H9 (cell line): ENCODE measurements around the gene MCF2L. TPM values are rescaled to one million over a fixed set of nuclear protein-coding genes. Genes with fewer than 3 reads are reported as not detected.

ENCODE experiments used
- DNase-seq: peaks from one replicate; pipeline ENCODE4 v3.0.0-alpha.2; 2017
- H2AFZ ChIP-seq: one replicate; pipeline ENCODE4 v1.6.1; 2013; ENCODE audit warnings: mild to moderate bottlenecking, low read length, control low read depth, moderate library complexity
- H2AK5ac ChIP-seq: 2 replicates; pipeline ENCODE4 v1.6.1; 2013; ENCODE audit warnings: low read length, control low read depth, mixed read lengths; ENCODE audit not compliant: insufficient read length
- H2BK120ac ChIP-seq: one replicate; pipeline ENCODE4 v1.6.1; 2013; ENCODE audit warnings: low read depth, mild to moderate bottlenecking, low read length, control low read depth, inconsistent platforms; ENCODE audit not compliant: poor library complexity, severe bottlenecking
- H2BK12ac ChIP-seq: 2 replicates; pipeline ENCODE4 v1.6.1; 2013; ENCODE audit warnings: low read length, control low read depth, mixed read lengths, low read depth; ENCODE audit not compliant: insufficient read length
- H2BK15ac ChIP-seq: 2 replicates; pipeline ENCODE4 v1.6.1; 2013; ENCODE audit warnings: low read depth, low read length, control low read depth
- H2BK20ac ChIP-seq: one replicate; pipeline ENCODE4 v1.6.1; 2013; ENCODE audit warnings: low read depth, mild to moderate bottlenecking, low read length, control low read depth, inconsistent platforms; ENCODE audit not compliant: poor library complexity, severe bottlenecking
- H2BK5ac ChIP-seq: 2 replicates; pipeline ENCODE4 v1.6.1; 2013; ENCODE audit warnings: low read length, control low read depth, mixed read lengths; ENCODE audit not compliant: insufficient read length
- H3K14ac ChIP-seq: 2 replicates; pipeline ENCODE4 v1.6.1; 2013; ENCODE audit warnings: low read length, control low read depth; ENCODE audit not compliant: insufficient read depth
- H3K18ac ChIP-seq: 2 replicates; pipeline ENCODE4 v1.6.1; 2013; ENCODE audit warnings: low read depth, mild to moderate bottlenecking, mixed read lengths, low read length, control low read depth; ENCODE audit not compliant: insufficient read length
- H3K23ac ChIP-seq: 2 replicates; pipeline ENCODE4 v1.6.1; 2013; ENCODE audit warnings: low read length, control low read depth, mixed read lengths, low read depth; ENCODE audit not compliant: insufficient read length
- H3K23me2 ChIP-seq: 2 replicates; pipeline ENCODE4 v1.6.1; 2013; ENCODE audit warnings: low read depth, mild to moderate bottlenecking, mixed read lengths, low read length, control low read depth; ENCODE audit not compliant: insufficient read length, poor library complexity, severe bottlenecking
- H3K27ac ChIP-seq: 2 replicates; pipeline ENCODE4 v1.5.1; 2013; ENCODE audit warnings: low read length, control low read depth, mixed read lengths, low read depth; ENCODE audit not compliant: insufficient read length
- H3K27me3 ChIP-seq: 2 replicates; pipeline ENCODE4 v1.6.1; 2013; ENCODE audit warnings: low read length, control low read depth, inconsistent platforms; ENCODE audit not compliant: insufficient read depth
- H3K4ac ChIP-seq: 2 replicates; pipeline ENCODE4 v1.6.1; 2013; ENCODE audit warnings: low read depth, mild to moderate bottlenecking, control low read depth, inconsistent platforms, low read length, moderate library complexity
- H3K4me1 ChIP-seq: 2 replicates; pipeline ENCODE4 v1.6.1; 2013; ENCODE audit warnings: low read length, control low read depth, inconsistent platforms; ENCODE audit not compliant: insufficient read depth
- H3K4me2 ChIP-seq: 2 replicates; pipeline ENCODE4 v1.6.1; 2013; ENCODE audit warnings: low read length, control low read depth, mixed read lengths; ENCODE audit not compliant: insufficient read length, insufficient read depth
- H3K56ac ChIP-seq: 2 replicates; pipeline ENCODE4 v1.6.1; 2013; ENCODE audit warnings: low read depth, mild to moderate bottlenecking, mixed read lengths, low read length, control low read depth; ENCODE audit not compliant: insufficient read length
- H3K79me1 ChIP-seq: 2 replicates; pipeline ENCODE4 v1.6.1; 2013; ENCODE audit warnings: low read depth, mild to moderate bottlenecking, moderate library complexity, low read length, control low read depth, inconsistent platforms; ENCODE audit not compliant: insufficient read depth, poor library complexity, severe bottlenecking
- H3K79me2 ChIP-seq: 2 replicates; pipeline ENCODE4 v1.6.1; 2013; ENCODE audit warnings: low read length, control low read depth, inconsistent platforms; ENCODE audit not compliant: insufficient read depth
- H3K9ac ChIP-seq: 2 replicates; pipeline ENCODE4 v1.6.1; 2013; ENCODE audit warnings: low read length, control low read depth, mixed read lengths; ENCODE audit not compliant: insufficient read length; ENCODE audit errors: extremely low read depth
- H3K9me3 ChIP-seq: one replicate; pipeline ENCODE4 v1.6.1; 2013; ENCODE audit warnings: low read depth, low read length, inconsistent platforms; ENCODE audit not compliant: control insufficient read depth
- H3T11ph ChIP-seq: one replicate; pipeline ENCODE4 v1.6.1; 2013; ENCODE audit warnings: mild to moderate bottlenecking, low read length, control low read depth, inconsistent platforms
- H4K20me1 ChIP-seq: one replicate; pipeline ENCODE4 v1.6.1; 2013; ENCODE audit not compliant: control insufficient read depth, insufficient read length, insufficient read depth
- H4K5ac ChIP-seq: 2 replicates; pipeline ENCODE4 v1.6.1; 2013; ENCODE audit warnings: low read depth, mild to moderate bottlenecking, mixed read lengths, low read length, control low read depth; ENCODE audit not compliant: insufficient read length
- H4K8ac ChIP-seq: replicated peaks from 2 replicates; pipeline ENCODE4 v1.6.1; 2013; ENCODE audit warnings: low read length, control low read depth, mixed read lengths, low read depth; ENCODE audit not compliant: insufficient read length
- H4K91ac ChIP-seq: 2 replicates; pipeline ENCODE4 v1.6.1; 2013; ENCODE audit warnings: low read depth, mild to moderate bottlenecking, moderate library complexity, mixed read lengths, low read length, control low read depth; ENCODE audit not compliant: insufficient read length
- H3K27ac Mint-ChIP-seq, 3 experiments: 2 replicates in 2 of 3; 3 replicates in 1 of 3; pipeline ENCODE4 v1.8.0; 2020 to 2021; ENCODE audit warnings: mixed read lengths in 3 of 3, mild to moderate bottlenecking in 1 of 3, moderate library complexity in 1 of 3
- H3K27me3 Mint-ChIP-seq: 2 replicates; pipeline ENCODE4 v1.8.0; 2021; ENCODE audit warnings: low read depth, mild to moderate bottlenecking, moderate library complexity, mixed read lengths
- H3K36me3 Mint-ChIP-seq, 3 experiments: 2 replicates in 2 of 3; 3 replicates in 1 of 3; pipeline ENCODE4 v1.8.0; 2020 to 2021; ENCODE audit warnings: low read depth in 3 of 3, mixed read lengths in 3 of 3; ENCODE audit not compliant: insufficient read depth in 1 of 3
- H3K4me1 Mint-ChIP-seq, 2 experiments: 2 replicates each; pipeline ENCODE4 v1.8.0; 2020; ENCODE audit warnings: mixed read lengths in 2 of 2
- H3K4me3 Mint-ChIP-seq, 2 experiments: 2 replicates in 1 of 2; 3 replicates in 1 of 2; pipeline ENCODE4 v1.8.0; 2020 to 2021; ENCODE audit warnings: mild to moderate bottlenecking in 2 of 2, mixed read lengths in 2 of 2, moderate library complexity in 1 of 2
- H3K9me3 Mint-ChIP-seq, 2 experiments: 2 replicates in 1 of 2; 3 replicates in 1 of 2; pipeline ENCODE4 v1.8.0; 2020; ENCODE audit warnings: mild to moderate bottlenecking in 2 of 2, mixed read lengths in 2 of 2, moderate library complexity in 1 of 2
- WGBS: extraction: QIAGEN DNeasy Blood & Tissue Kit; methylation state at CpG from one replicate; pipeline ENCODE4 v1.1.7; 2013; ENCODE audit warnings: missing lambda C conversion rate, low lambda C conversion rate, mixed read lengths; ENCODE audit not compliant: insufficient read length; ENCODE audit errors: extremely low coverage; 5-methylcytosine and 5-hydroxymethylcytosine counted together
- total RNA-seq: library from RNA; stranded (reverse); gene quantifications from 2 replicates; pipeline ENCODE4 v1.2.1, GENCODE V29; 2021
- TF ChIP-seq, protein P1 (sequence below): fragments of 200-600 bp; sonication (generic); conservative IDR thresholded peaks from 3 replicates; pipeline ENCODE4 v1.8.0; 2021; ENCODE audit warnings: antibody characterized with exemption, mild to moderate bottlenecking

MCF2L gene
- total RNA-seq, 1 experiment from 2014 or later, result 18.5 TPM

DNA sequence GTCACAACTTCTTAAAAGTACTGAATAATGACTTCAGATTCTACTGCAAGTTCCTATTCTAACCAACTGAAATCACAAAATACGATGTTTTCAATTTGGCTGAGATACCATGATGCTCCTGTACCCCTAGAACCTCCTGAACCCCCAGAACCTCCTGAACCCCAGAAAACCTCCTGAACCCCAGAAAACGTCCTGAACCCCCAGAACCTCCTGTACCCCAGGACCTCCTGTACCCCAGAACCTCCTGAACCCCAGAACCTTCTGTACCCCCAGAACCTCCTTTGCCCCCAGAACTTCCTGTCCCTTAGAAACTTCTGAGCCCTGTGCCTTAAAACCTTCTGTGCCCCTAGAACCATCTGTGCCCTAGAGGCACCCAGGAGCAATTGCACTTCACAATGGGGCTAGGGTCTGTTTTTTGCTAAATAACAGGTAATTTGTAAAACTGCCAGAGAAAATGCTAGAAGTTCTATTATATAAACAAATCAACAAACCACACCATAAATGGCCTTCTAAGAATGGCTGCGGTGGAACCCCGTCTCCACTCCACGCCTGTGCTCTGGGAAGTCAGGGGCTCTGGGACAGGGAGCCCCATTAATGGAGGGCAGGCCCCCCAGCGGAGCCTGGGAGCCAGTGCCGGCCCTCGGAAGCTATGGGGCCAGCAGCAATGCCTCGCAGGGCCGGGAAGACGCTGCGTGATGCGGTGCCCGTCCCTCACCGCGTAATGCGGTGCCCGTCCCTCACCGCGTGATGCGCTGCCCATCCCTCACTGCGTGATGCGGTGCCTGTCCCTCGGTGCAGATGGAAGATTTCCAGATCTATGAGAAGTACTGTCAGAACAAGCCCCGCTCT lies 115.3 kb downstream of the MCF2L start:
- Histone ChIP-seq H2BK20ac (no peak overlapping the region), H4K8ac (no peak overlapping the region), H3K56ac (no peak overlapping the region), H2BK12ac (no peak overlapping the region), H3K9ac (no peak overlapping the region), H3K4ac (no peak overlapping the region), H3K79me2 (no peaks in the 10 kb centered on the region), H3K14ac (no peak overlapping the region), H4K5ac (no peak overlapping the region), H2BK120ac (no peak overlapping the region), H3T11ph (no peak overlapping the region), H3K18ac (no peak overlapping the region), H2AK5ac (no peak overlapping the region), H3K4me1 (no peaks in the 10 kb centered on the region), H4K20me1 (no peaks in the 10 kb centered on the region), H2AFZ (no peak overlapping the region), H4K91ac (no peak overlapping the region), H3K9me3 (no peaks in the 10 kb centered on the region), H3K23me2 (no peaks in the 10 kb centered on the region), H3K23ac (no peak overlapping the region), H3K27ac (no peak overlapping the region), H3K27me3 (no peaks in the 10 kb centered on the region), H3K4me2 (no peak overlapping the region), H2BK15ac (no peak overlapping the region), H2BK5ac (no peak overlapping the region), H3K79me1 (no peaks in the 10 kb centered on the region)
- TF ChIP-seq, protein P1, sequence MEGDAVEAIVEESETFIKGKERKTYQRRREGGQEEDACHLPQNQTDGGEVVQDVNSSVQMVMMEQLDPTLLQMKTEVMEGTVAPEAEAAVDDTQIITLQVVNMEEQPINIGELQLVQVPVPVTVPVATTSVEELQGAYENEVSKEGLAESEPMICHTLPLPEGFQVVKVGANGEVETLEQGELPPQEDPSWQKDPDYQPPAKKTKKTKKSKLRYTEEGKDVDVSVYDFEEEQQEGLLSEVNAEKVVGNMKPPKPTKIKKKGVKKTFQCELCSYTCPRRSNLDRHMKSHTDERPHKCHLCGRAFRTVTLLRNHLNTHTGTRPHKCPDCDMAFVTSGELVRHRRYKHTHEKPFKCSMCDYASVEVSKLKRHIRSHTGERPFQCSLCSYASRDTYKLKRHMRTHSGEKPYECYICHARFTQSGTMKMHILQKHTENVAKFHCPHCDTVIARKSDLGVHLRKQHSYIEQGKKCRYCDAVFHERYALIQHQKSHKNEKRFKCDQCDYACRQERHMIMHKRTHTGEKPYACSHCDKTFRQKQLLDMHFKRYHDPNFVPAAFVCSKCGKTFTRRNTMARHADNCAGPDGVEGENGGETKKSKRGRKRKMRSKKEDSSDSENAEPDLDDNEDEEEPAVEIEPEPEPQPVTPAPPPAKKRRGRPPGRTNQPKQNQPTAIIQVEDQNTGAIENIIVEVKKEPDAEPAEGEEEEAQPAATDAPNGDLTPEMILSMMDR, result peak; percentile 50; the same call in 2 of the 3 replicates
- no peak overlapping the region for H3K4me3 Mint-ChIP-seq
- peaks cover 0 to 9% (median 6%) of the 10 kb centered on the region in 3 experiments; a peak in 4 of 7 replicates for H3K36me3 Mint-ChIP-seq
- no peaks in the 10 kb centered on the region for H3K27me3 Mint-ChIP-seq
- H3K9me3 Mint-ChIP-seq, result no peaks in the 10 kb centered on the region
- no peak for DNase-seq
- no peak overlapping the region for H3K27ac Mint-ChIP-seq
- H3K4me1 Mint-ChIP-seq, result peaks cover 0 to under 1% of the 10 kb centered on the region in 2 experiments; a peak in 2 of 4 replicates
- WGBS, result no CpG with 5 or more reads among the region's 25 CpGs
